GM21737 (cell line): ENCODE data around the gene WDR89.
"Not testable (repeated sequence)": the region's sequence is repeated elsewhere in the genome, so short reads cannot be mapped to it uniquely, and the experiment has no call there.

Experiments used
- ATAC-seq: cut with Tn5 transposase; IDR thresholded peaks from one replicate; pipeline ENCODE4 v1.9.1; 2021; ENCODE audit warnings: mild to moderate bottlenecking, moderate library complexity; ENCODE audit not compliant: unreplicated experiment

WDR89 gene

GRCh38 chr14:63603749-63604277, 37.9 kb downstream of the WDR89 start:
- no peak for ATAC-seq

GRCh38 chr14:63598807-63599206, 42.9 kb downstream of the WDR89 start:
- no peak for ATAC-seq

GRCh38 chr14:63596998-63597658, 44.5 kb downstream of the WDR89 start:
- no peak for ATAC-seq

- ATAC-seq, result no peak
These were observed 47.0 kb downstream of the WDR89 start for GRCh38 chr14:63594455-63595372.

GRCh38 chr14:63583046-63583445, 58.6 kb downstream of the WDR89 start:
- not testable (repeated sequence) for ATAC-seq

- ATAC-seq, result no peak
These were observed 60.2 kb downstream of the WDR89 start for GRCh38 chr14:63581491-63581890.

GRCh38 chr14:63578300-63578699, 63.4 kb downstream of the WDR89 start:
- ATAC-seq, result no peak

GRCh38 chr14:63573581-63573980, 68.1 kb downstream of the WDR89 start:
- no peak for ATAC-seq

- ATAC-seq, result no peak
These were observed 76.2 kb downstream of the WDR89 start for GRCh38 chr14:63565448-63565847.

GRCh38 chr14:63564318-63564717, 77.4 kb downstream of the WDR89 start:
- ATAC-seq, result no peak

- ATAC-seq, result no peak
These were observed 78.2 kb downstream of the WDR89 start for GRCh38 chr14:63563370-63564026.

GRCh38 chr14:63562405-63562804, 79.3 kb downstream of the WDR89 start:
- ATAC-seq, result no peak

GRCh38 chr14:63555572-63555971, 86.1 kb downstream of the WDR89 start:
- ATAC-seq, result no peak

- no peak for ATAC-seq
These were observed 90.3 kb downstream of the WDR89 start for GRCh38 chr14:63551332-63551731.

- ATAC-seq, result no peak
These were observed 93.8 kb downstream of the WDR89 start for GRCh38 chr14:63547798-63548335.
